Activated CD4-positive, alpha-beta T cell treated with anti-CD3 and anti-CD28 coated beads, Interleukin-2, amount 50 U/mL, for 1 hour (primary cell): ENCODE data around the gene SEZ6L.

Source experiments
- DNase-seq: peaks from one replicate; pipeline ENCODE4 v3.0.0-alpha.2; 2020

The SEZ6L gene

DNA sequence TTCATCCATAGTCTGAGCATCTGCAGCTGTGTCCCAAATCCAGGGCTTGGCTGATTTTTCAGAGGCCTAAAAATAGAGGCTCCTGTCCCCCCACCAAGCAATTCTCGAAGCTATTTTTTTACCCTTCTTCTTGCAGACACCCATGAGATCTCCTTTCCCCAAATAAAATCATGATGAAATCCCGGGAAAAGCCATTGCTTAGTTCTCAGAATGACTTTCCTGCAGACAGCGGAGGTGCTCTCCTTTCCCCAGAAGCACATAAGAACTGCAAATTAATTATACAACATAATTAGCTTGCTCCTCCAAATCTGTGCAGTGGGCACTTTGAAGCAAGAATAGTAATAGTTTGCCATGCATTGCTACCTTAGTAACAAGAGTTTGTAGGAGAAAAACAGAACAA, 176.2 kb downstream of the SEZ6L start:
- no peak for DNase-seq

DNA sequence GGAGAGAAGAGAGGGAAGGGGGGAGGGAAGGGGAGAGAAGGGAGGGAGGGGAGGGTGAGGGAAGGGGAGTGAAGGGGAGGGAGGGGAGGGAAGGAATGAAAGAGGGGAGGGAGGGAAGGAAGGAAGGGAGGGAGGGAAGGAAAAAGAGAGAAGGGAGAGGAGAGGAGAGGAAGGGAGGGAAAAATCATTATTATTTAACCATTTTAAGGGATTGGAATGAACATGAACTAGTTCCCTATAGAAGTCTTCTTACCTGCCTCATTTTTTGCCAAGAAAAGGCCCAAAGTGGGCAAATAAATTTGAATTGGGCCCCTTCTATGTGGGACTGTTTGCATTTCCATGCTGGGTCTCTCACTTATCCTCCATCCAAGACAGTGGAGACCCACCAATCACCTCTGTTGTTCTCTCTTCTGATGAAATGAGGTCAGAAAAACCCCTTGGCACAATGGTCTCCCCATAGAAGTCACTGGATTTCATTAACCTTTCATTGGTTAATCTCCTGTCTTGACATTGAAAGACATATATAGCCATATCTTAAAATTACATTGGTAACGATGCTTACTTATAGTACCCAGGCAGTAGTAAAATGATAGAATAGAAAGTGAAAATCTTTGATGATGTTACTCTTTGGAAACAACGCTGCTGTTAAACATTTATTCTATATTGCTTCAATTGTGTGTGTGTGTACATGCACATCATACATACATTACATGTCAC, 179.7 kb downstream of the SEZ6L start:
- DNase-seq: no peak

DNA sequence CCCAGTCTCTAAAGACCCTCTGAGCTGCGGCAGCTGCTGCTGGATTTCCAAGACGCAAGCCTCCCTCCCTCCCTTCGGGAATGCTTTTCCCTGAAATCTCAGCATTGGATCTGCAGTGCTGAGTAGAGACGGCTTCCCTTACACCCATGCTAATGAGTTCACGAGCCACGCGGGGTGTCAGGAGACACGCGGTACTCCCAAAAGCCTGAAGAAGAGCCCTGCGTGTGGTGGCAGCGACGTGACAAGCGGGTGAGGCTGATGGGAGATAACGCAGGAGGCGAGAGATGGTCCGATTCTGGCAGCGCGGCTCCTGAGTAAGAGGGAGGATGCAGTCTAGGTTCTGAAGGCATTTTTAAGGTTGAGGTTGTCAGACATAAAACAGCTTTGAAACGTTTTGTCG, 185.4 kb downstream of the SEZ6L start:
- DNase-seq: no peak

DNA sequence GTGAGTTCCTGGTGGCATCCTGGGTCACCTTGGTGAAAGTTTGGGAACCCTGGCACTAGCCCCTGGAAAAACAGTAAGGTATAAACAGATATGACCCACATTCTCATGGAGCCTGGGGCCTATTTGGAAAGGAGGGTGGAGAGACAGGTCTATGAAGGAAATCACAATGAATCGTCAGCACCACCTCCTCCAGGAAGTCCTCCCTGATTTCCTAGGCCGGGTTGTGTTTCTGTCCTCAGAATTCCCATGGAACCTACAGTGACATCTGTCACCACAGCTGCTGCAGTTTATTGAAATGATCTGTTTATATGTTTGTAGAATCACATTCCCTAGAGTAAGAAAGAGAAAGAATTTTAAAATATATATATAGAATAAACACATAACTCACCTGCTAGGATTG, 188.0 kb downstream of the SEZ6L start:
- DNase-seq: no peak

DNA sequence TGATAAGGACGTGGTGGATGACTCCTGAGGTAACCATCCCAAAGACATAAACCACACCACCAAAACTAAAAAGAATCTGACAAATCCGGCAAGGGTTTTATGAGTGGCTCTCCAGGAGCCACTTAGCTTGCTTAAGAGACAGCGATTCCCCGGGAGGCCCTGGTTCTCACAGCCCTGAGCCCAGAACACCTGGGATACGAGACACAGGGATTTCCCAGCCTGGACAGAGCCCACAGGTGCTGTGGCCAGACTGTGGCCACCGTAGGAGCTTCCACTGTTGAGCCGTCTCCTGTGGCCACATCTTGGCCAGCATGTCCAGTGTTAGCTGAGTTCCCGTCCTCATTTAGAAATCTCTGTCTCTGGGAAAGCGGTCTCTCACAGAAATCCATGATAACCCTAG, 188.6 kb downstream of the SEZ6L start:
- no peak for DNase-seq

DNA sequence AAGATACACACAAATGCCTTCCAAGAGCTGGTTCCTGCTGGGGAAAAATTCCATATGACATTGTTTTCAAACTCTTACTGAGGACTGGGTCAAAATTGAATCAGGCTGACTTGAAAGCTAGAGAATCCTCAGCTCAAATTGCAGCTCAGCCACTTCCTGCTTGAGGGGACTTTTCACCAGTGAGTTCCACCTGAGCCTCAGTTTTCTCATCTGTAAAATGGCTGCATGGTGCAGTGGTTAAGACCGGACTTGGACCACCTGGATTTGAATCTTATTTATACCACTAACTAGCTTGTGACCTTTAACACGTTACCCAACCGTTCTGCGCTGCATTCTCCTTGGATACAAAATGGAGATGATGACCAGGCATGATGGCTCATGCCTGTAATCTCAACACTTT, 189.9 kb downstream of the SEZ6L start:
- DNase-seq: no peak

DNA sequence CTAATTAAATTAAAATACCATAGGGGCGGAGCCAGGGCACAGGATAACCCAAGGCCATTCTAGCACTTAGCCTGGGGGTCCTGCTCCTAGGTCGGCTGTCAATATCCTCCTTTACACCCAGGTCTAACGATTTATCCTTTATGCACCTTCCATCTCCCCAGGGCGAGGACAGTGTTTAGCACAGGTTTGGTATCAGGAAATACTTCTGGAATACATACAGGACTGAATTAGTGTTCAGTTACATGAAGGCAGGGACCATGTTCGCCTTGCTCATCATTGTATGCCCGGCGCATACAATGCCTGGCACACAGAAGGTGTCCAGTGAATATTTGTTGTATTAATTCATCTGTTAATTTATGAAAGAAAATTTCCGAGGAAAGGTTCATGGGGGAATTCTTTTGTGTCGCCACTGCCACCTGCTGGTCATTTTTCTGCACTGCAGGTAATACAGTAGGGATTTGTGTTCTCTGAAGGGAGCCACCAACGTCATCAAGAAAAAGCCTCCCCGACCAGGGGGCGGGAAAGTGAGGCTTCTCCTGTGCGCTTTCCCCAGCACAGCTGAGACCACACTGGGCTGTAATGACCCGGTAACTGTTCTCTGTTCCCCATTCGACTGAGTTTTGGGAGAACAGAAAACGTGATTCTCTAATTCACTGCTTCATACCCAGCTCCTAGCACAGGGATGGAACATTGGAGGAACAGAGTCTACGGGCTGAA, 191.1 kb downstream of the SEZ6L start:
- DNase-seq: peak; percentile 59

DNA sequence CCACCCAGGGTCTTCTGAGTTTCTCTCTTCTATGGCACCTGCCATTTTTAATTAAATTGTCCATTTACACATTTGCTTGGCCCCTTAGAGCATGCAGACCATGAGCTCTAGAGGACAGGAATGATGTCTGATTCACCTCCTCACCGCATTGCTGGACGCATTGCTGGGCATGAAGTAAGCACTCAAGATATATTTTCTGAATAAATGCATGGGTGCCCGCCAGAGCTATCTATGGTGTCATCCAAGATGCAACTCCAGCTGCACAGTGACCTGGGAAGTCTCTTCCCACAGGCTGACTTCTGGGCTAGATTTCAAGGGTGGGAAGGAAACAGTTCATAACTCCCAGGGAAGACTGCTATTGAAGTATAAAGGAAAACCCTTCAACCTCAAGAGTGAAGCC, 193.2 kb downstream of the SEZ6L start:
- DNase-seq: no peak

DNA sequence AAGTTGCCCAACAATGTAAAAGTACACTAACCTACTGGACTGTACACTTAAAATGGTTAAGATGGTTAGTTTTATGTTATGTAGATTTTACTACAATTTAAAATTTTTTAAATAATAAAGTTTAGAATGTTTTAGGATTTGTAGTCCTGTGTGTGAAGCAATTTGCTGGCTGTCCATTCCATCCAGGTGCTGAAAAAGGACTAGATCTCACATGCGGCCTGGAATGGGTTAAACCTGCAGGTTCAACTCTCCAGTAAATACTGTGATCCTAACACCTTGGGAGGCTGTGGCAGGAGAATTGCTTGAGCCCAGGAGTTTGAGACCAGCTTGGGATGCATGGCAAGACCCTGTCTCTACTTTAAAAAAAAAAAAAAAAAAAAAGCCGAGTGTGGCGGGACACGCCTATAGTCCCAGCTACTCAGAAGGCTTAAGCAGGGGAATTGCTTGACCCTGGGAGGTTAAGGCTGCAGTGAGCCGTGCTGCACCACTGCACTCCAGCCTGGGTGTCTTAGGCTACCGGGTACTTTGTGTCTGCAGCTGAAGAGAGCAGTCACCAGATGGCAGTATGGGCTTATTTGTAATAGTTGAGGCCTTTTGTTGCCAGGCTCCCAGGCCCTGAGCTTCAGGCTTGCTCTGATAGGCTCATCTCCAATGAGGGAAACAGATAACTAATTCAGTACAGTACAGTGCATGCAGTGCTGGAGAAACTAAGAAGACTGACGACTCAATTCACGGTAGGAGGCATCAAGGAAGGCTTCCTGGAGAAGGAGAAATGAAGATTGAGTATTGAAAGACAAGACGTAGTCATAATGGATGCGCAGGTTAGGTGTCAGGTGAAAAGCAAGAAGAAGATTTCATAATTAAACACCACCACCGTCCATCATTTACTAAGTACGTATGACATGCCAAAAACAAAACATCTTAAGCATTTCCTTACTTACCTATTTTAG, 195.1 kb downstream of the SEZ6L start:
- DNase-seq: peak; percentile 44

DNA sequence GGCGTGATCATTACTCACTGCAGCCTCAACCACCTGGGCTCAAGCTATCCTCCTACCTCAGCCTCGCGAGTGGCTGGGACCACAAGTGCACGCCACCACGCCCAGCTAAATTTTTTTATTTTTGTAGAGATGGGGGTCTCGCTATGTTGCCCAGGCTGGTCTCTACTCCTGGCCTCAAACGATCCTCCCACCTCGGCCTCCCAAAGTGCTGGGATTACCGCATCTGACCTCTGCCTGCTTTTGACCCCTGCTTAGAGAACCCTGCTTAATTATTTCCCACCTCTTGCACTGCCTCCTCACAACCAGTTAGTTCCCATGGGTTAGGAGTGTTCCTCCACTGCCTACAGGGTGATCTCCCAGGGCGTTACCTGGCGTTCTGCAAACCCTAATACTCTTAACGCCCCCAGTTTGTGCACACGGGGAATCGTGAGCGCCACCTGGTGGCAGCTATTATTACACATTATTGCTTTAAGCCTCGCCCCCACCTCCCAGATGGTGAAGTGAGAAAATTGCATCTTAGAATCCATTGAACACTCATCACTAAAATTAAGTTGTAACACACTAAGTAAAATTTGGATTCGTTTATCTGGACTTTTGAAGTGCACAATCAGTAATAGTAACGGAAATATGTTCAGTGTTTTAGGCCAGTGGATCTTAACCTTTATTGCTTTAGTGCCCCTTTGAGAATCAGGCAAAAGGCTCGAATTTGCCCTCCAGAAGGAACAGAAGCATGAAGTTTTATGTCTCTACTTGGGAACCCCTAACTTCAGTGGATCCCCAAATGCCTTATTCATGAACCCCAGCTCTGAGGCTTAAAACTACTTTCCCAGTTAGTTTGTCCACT, 198.4 kb downstream of the SEZ6L start:
- peak; percentile 60 for DNase-seq

DNA sequence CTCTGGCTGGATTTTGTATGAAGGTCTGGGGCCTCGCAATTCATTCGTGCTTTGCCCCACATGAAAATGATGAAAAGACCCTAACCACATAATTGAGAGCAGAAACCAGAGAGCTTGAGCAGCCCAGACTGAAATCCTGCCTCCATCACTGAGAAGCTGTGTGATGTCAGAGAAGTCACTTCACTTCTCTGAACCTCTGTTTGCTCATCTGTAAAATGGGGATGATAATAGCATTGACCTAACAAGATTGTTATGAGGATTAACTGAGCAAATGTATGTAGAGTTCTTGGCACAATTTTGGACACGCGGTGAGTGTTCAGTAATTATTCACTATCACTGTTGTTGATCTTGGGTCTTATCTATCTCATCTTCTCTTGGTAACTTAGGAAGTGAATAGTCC, 203.6 kb downstream of the SEZ6L start:
- DNase-seq: no peak

DNA sequence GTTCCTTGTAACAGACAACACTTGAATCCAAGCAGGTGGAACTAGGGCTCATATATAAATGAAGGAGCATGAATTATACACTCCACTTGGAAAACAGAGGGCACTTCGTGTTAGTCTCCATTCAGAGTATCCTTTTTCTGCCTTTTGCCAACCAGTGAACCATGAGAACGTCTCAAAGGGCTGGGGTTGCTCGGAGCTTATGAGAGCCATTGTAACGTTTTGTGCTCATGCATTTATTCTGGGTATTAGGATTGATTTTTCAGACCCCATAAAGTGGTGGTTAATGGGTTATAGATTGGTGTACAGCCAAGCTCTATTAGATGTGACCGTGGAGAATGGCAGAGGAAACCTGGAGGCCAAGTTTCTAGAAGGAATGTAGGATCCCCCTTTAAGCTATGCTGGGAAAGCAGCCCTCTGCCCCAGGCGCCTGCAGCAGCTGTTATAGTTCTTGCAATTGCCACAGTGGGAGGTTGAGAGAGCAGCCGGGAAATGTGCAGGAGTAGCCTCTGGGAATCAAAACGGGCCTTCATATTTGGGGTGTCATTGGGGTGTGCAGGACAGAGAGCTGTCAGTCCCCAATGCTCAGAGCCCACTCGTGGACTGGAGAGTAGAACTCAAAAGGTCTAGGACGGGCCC, 205.2 kb downstream of the SEZ6L start:
- DNase-seq: no peak

DNA sequence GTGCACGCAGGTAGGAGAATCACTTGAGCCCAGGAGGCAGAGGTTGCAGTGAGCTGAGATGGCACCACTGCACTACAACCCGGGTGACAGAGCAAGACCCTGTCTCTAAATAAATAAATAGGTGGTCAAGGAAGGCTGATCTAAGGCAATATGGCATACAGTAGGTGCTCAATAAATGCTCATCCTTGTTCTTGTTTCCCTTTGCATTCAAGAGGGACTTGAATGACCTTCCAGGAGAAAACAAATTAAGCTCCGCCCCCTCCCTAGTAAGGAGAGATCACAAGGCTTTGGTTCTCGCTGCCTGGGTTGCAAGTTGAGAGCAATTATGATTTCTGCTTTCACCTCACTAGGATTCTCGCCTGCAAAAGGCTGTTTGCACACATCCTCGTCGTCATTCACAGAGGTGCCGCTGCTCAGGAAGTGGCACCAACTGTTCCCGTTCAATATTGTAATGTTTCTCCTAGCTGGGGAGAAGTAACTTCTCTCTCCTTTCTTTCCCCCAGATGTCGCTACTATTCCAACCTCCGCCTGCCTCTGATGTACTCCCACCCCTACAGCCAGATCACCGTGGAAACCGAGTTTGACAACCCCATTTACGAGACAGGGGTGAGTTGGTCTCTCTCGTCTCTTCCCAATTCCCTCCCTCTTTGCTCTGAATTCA, 208.0 kb downstream of the SEZ6L start:
- no peak for DNase-seq

DNA sequence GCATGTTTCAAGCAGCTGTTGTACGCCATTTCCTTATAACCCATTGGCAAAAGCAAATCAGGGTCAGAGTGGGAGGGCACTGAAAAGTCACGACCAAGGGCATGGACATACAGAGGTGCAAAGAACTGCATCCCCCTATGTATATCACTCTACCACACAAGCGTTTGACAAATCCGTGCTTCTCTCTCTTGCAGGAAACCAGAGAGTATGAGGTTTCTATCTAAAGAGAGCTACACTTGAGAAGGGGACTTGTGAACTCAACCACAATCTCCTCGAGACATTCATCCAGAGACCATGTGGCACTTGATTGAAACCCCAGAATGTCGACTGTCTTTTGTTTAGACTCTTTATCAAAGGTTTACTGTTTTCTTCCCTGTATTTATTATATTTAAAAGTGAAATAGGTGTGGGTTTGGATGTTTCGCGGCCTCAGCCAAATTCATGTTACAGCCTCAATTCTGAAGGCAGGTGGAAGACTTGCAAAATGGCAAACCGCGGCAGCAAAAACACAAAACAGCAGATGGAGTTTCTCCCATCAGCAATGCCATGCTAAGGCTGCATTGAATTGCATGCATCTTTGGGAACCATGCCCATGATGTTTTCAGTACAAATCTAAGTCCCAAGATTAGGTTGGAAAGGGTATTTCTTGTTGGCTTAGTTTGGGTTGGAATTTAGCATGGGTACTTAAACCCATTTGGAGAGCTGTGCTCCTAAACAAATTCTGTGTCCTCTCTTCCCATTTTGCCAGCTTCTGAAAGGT, 211.0 kb downstream of the SEZ6L start:
- DNase-seq: no peak

DNA sequence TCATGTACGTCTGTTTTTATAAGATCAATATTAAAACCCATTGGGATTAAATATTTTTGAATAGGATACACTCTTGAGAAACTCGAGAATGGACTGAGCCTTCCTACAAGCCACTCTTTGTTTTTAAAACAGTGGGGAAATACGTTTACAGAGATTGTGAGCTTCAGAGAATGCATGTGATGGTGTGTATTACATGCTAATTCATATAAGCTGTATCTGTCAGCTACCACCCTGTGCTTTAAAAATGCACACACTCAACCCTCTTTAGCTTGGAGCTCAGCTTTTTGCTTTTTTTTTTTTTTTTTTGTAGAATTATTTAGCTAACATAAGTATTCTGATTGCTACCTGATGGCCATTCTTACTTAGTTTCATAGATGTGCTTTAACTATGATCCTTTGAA, 213.5 kb downstream of the SEZ6L start:
- no peak for DNase-seq

DNA sequence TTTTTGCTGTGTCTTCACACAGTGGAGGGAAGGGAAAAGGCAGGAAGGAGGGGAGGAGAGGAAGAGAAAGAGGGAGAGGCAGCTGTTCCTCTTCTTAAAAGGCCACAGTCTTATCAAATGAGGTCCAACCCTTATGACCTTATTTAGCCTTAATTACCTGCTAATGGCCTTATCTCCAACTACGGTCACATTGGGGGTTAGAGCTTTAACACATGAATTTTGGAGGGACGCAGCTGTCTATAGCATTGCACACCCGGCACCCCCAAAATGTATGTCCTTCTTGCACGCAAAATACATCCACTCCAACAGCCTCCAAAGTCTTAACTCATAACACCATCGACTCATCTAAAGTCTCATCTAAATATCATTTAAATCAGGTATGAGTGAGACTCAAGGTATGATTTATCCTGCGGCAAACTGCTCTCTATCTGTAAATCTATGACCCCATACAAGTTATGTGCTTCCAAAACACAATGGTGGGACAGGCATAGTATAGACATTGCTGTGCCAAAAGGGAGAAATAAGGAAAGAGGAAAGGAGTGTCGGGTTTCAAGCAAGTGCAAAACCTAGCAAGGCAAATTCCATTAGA, 214.8 kb downstream of the SEZ6L start:
- DNase-seq: no peak

DNA sequence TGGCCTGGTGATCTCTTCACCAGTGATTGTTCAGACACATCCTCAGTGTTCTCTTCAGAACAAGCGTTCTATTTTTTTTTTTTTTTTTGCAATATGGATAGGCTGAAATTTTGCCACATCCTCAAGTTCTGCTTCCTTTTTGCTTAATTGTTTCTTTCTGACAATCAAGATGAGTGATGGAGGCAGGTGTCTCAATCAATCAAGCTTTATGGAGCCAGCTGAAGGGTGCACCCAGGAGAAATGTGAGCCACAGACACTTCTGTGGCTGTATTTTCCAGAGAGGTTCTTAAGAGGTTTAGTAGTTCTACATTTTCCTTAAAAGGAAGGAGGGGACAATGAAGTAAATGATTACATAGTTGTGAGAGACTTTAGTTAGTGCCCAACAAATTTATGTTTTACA, 215.9 kb downstream of the SEZ6L start:
- no peak for DNase-seq

DNA sequence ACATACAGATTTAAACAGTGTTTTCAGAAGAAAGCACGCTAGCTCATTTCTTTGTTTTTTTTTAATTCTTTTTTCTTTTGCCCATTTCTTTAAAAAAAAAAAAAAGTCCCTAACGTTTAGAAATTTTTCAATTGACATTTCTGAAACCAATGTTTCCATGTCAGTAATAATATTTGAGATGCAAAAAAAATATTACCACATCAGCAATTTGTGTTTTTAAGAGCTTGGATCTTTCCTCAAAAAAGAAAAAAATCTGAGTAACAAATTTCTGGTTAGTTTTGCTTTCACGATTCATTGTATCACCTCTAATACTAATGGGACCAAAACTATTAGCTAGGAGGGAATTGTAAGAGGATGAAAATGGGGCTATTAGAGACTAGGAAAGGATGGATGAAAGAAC, 219.9 kb downstream of the SEZ6L start:
- no peak for DNase-seq

DNA sequence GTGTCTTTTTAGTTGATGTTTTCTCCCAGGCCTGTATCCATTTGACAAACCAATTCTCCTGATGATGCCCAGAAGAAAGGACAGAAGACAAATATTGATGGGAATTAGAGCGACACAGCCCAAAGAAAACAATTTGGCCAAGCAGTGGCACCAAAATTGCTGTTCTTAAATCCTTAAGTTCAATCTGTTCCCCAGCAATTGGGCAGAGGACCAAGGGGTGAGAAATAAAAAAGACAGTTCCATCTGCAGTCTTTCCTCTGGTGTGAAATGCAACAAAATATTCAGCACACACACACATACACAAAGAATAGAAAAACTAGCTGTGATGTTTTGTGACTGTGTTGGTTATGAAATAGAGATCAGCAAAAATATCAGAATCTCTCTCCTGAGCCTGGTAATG, 221.8 kb downstream of the SEZ6L start:
- no peak for DNase-seq

DNA sequence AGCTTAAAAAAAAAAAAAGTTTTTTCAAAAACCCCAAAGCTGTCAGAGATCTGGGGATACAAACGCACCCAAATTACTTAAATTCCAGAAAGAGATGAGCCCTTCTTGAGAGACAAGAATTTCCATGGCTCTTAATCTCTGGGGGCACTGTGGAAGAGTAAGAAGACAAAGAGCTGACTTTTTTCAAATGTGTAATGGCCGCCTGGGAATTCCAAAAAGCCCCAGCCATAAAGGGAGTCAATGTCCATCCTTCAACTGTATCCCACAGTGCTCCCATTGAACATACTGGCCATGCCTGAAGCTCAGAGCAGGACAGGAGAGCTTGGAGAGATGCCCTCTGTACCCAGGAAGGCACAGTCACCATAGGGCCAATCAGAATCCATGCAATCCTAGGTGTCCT, 222.4 kb downstream of the SEZ6L start:
- DNase-seq: no peak
